SU-DHL-6 (cell line): Measurements from ENCODE around the gene RIOX2.

ENCODE experiments used
- H2AFZ ChIP-seq: fragments of 200-600 bp; sonication (generic); 2 replicates; pipeline ENCODE4 v1.6.1; 2014; ENCODE audit warnings: low read depth, mild to moderate bottlenecking, moderate library complexity, mixed read lengths, antibody characterized with exemption, low read length; ENCODE audit not compliant: severe bottlenecking
- H3F3A ChIP-seq: fragments of 200-600 bp; shearing (Covaris generic); 2 replicates; pipeline ENCODE4 v1.6.0; 2016; ENCODE audit warnings: antibody characterized with exemption, mild to moderate bottlenecking; ENCODE audit not compliant: insufficient read depth
- H3K27ac ChIP-seq: fragments of 200-600 bp; sonication (generic); 2 replicates; pipeline ENCODE4 v1.5.1; 2016; ENCODE audit warnings: low read depth, mild to moderate bottlenecking, low read length, moderate library complexity, mixed read lengths
- H3K27me3 ChIP-seq: fragments of 200-600 bp; sonication (generic), shearing (Covaris generic); 2 replicates; pipeline ENCODE4 v1.6.0; 2014; ENCODE audit warnings: mild to moderate bottlenecking, low read length
- H3K36me3 ChIP-seq: fragments of 200-600 bp; sonication (generic); 2 replicates; pipeline ENCODE4 v1.6.1; 2014; ENCODE audit warnings: mild to moderate bottlenecking, low read length, mixed read lengths
- H3K4me2 ChIP-seq: fragments of 300-600, 200-600 bp; shearing (Covaris generic), sonication (generic); 2 replicates; pipeline ENCODE4 v1.6.0; 2014; ENCODE audit warnings: low read length, low read depth, mild to moderate bottlenecking; ENCODE audit not compliant: poor library complexity, severe bottlenecking
- H3K4me3 ChIP-seq: fragments of 200-600 bp; sonication (generic); 2 replicates; pipeline ENCODE4 v1.5.1; 2014; ENCODE audit warnings: antibody characterized with exemption, low read length, mild to moderate bottlenecking, mixed read lengths; ENCODE audit not compliant: insufficient read depth, poor library complexity, severe bottlenecking
- H3K79me2 ChIP-seq: fragments of 200-600 bp; sonication (generic); 2 replicates; pipeline ENCODE4 v1.6.1; 2014; ENCODE audit warnings: mild to moderate bottlenecking, low read length, moderate library complexity; ENCODE audit not compliant: insufficient read depth
- H3K9ac ChIP-seq: fragments of 200-600 bp; sonication (generic); 2 replicates; pipeline ENCODE4 v1.7.0; 2014; ENCODE audit warnings: mild to moderate bottlenecking, low read length
- H3K9me2 ChIP-seq: fragments of 200-600 bp; sonication (generic); replicated peaks from 2 replicates; pipeline ENCODE4 v1.6.1; 2014; ENCODE audit warnings: low read length; ENCODE audit not compliant: insufficient read depth
- H3K9me3 ChIP-seq: fragments of 200-600 bp; sonication (generic); 2 replicates; pipeline ENCODE4 v1.6.1; 2014; ENCODE audit warnings: low read length, mixed read lengths; ENCODE audit not compliant: insufficient read depth
- H4K20me1 ChIP-seq: fragments of 200-600 bp; sonication (generic); 2 replicates; pipeline ENCODE4 v1.6.1; 2014; ENCODE audit warnings: low read depth, mild to moderate bottlenecking, antibody characterized with exemption, low read length, moderate library complexity, mixed read lengths
- CTCF ChIP-seq: fragments of 200-600 bp; sonication (generic); IDR thresholded peaks from one replicate; pipeline ENCODE4 v1.5.1; 2017; ENCODE audit warnings: antibody characterized with exemption, mild to moderate bottlenecking, low read length, moderate library complexity; ENCODE audit not compliant: insufficient read depth, poor library complexity, severe bottlenecking
- EZH2phosphoT487 ChIP-seq: fragments of 200-600 bp; sonication (generic), shearing (Covaris generic); conservative IDR thresholded peaks from 2 replicates; pipeline ENCODE4 v1.6.1; 2018; ENCODE audit warnings: mild to moderate bottlenecking, antibody characterized with exemption, low read length, moderate library complexity, mixed read lengths

The RIOX2 gene

GRCh38 chr3:97983933-97984491, 11.8 kb upstream of the RIOX2 start:
- H3K79me2 ChIP-seq = no peaks in the 10 kb centered on the region
- no peak overlapping the region for H2AFZ ChIP-seq
- H3K27me3 ChIP-seq = no peaks in the 10 kb centered on the region
- no peaks in the 10 kb centered on the region for H3K36me3 ChIP-seq
- no peaks in the 10 kb centered on the region for H3K9me2 ChIP-seq
- H3K9ac ChIP-seq = no peak overlapping the region
- H3F3A ChIP-seq = no peaks in the 10 kb centered on the region
- H4K20me1 ChIP-seq = no peaks in the 10 kb centered on the region
- no peak overlapping the region for H3K4me3 ChIP-seq
- H3K27ac ChIP-seq = no peak overlapping the region
- no peak for TF ChIP-seq EZH2phosphoT487
- no peaks in the 10 kb centered on the region for H3K9me3 ChIP-seq
- H3K4me2 ChIP-seq = no peak overlapping the region

DNA sequence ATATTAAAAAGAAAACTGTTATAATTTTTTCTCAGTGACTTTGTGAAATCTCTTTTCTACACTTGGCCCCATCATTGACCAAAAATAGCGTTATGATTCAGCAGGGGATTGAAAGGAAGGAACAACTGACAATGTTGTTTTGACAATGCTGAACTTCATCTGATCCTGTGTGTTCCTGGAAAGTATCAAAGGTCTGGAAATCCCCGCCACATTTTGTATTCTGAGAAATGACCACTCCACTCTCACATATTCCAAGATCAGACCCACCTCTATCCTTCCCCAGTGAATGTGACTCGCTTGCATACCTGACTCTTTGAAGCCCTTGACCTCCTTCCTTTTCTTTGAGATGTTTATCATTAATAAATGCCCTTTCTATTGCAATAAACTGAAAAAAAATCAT, 9.7 kb upstream of the RIOX2 start:
- Histone ChIP-seq H3K9me3 (no peaks in the 10 kb centered on the region), H2AFZ (no peak overlapping the region), H3K79me2 (no peaks in the 10 kb centered on the region), H3K9ac (no peak overlapping the region), H3F3A (no peaks in the 10 kb centered on the region), H3K4me2 (no peak overlapping the region), H3K27me3 (no peaks in the 10 kb centered on the region), H4K20me1 (no peaks in the 10 kb centered on the region), H3K27ac (no peak overlapping the region), H3K9me2 (no peaks in the 10 kb centered on the region), H3K4me3 (no peak overlapping the region), H3K36me3 (no peaks in the 10 kb centered on the region)
- TF ChIP-seq CTCF = no peak
- TF ChIP-seq EZH2phosphoT487 = no peak

DNA sequence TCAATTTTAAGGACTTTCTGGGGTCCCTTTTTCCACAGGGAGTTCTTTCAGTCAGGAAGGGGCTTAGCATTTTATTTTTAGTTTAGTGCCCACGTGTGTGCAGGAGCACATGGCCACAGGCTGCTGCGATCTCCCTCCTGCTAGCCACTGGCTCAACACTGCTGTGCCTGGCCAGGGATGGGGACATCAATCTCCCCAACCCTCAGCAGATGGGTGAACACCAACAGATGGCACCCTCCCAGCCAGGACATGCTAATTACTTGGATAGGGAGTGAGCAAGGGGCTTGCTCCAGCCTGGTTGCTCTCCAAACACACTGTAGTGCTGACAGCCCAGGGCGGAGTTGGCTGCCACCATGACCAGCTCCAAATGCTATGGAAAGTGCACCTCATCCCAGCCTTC, 7.4 kb upstream of the RIOX2 start:
- TF ChIP-seq EZH2phosphoT487 = no peak
- no peak for TF ChIP-seq CTCF
- H3K27ac ChIP-seq = no peak overlapping the region
- no peak overlapping the region for H2AFZ ChIP-seq
- no peak overlapping the region for H3K4me2 ChIP-seq
- no peaks in the 10 kb centered on the region for H3K9me3 ChIP-seq
- H4K20me1 ChIP-seq = no peaks in the 10 kb centered on the region
- no peaks in the 10 kb centered on the region for H3K79me2 ChIP-seq
- no peaks in the 10 kb centered on the region for H3F3A ChIP-seq
- no peak overlapping the region for H3K9ac ChIP-seq
- no peaks in the 10 kb centered on the region for H3K27me3 ChIP-seq
- no peaks in the 10 kb centered on the region for H3K9me2 ChIP-seq
- H3K4me3 ChIP-seq = no peak overlapping the region
- H3K36me3 ChIP-seq = no peaks in the 10 kb centered on the region

DNA sequence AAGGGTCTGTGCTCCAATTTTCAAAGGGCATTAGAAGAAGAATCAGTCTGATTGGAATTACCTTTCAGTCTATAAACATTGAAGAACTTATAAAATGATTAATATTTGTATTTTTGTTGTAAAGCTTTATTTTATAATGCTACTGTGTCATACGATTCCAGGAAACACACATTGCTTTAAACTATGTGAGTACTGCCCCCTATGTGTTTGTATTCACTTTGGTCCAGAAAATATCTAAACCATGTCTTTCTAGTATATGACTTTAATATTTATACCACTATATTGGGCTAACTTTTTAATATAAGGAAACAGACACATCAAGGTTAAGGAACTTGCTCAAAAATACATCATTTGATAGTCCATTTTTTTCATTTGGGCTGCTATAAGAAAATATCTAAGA, 3.2 kb upstream of the RIOX2 start:
- Histone ChIP-seq H3K79me2 (peaks cover 13% of the 10 kb centered on the region), H3K9me2 (no peaks in the 10 kb centered on the region), H3F3A (0 out of 2 replicates have a peak, but pooled peaks cover 4% of the 10 kb centered on the region), H3K4me2 (no peak overlapping the region), H4K20me1 (no peaks in the 10 kb centered on the region), H3K36me3 (no peaks in the 10 kb centered on the region), H3K27me3 (no peaks in the 10 kb centered on the region), H3K27ac (no peak overlapping the region), H3K9ac (no peak overlapping the region), H3K9me3 (no peaks in the 10 kb centered on the region), H3K4me3 (no peak overlapping the region), H2AFZ (no peak overlapping the region)
- no peak for TF ChIP-seq EZH2phosphoT487
- peak; percentile 10 for TF ChIP-seq CTCF
